Hepatocyte (in vitro differentiated cells): Measurements from ENCODE around the gene CNOT6.

ENCODE experiments used
- EZH2phosphoT487 ChIP-seq: fragments of 200-600 bp; sonication (generic); IDR thresholded peaks from one replicate; pipeline ENCODE4 v1.6.1; 2018; ENCODE audit warnings: antibody characterized with exemption, mild to moderate bottlenecking, low read depth, moderate library complexity; ENCODE audit not compliant: unreplicated experiment, severe bottlenecking
- TF ChIP-seq, protein P1 (sequence below): fragments of 200-600 bp; sonication (generic); IDR thresholded peaks from 2 replicates; pipeline ENCODE4 v1.5.1; 2016; ENCODE audit warnings: antibody characterized with exemption, mild to moderate bottlenecking; ENCODE audit not compliant: poor library complexity

DNA sequence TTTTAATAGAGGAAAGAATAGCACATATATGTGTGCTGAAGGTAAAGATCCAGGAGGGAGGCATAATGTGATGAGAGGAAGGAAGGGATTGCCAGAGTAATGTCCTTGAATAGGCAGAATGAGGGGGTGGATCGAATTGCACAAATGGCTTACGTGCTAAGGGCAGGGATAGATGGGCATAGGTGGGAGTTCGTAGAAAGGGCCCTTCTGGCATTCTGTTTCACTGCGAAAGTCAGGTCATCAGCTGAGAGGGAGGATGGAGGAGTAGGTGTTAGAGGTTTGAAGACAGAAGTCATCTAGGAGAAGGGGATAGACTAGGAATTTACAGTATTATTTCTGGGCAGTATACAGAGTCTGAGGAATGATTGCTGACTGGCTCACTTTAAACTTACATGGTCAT, 32.1 kb downstream of the CNOT6 start:
- TF ChIP-seq, protein P1, sequence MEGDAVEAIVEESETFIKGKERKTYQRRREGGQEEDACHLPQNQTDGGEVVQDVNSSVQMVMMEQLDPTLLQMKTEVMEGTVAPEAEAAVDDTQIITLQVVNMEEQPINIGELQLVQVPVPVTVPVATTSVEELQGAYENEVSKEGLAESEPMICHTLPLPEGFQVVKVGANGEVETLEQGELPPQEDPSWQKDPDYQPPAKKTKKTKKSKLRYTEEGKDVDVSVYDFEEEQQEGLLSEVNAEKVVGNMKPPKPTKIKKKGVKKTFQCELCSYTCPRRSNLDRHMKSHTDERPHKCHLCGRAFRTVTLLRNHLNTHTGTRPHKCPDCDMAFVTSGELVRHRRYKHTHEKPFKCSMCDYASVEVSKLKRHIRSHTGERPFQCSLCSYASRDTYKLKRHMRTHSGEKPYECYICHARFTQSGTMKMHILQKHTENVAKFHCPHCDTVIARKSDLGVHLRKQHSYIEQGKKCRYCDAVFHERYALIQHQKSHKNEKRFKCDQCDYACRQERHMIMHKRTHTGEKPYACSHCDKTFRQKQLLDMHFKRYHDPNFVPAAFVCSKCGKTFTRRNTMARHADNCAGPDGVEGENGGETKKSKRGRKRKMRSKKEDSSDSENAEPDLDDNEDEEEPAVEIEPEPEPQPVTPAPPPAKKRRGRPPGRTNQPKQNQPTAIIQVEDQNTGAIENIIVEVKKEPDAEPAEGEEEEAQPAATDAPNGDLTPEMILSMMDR, result no peak
- no peak for TF ChIP-seq EZH2phosphoT487
